Measurements from ENCODE around the gene NFATC2.
"Not testable (repeated sequence)": the region's sequence is repeated elsewhere in the genome, so short reads cannot be mapped to it uniquely, and the experiment has no call there.

GRCh38 chr20:51476106-51476505 lies 66.4 kb downstream of the NFATC2 start:
- TF ChIP-seq ZNF184 (tag by site-specific recombination; IDR thresholded peaks at IDR 0.05); HOXC10 (CRISPR knock-in tag; IDR thresholded peaks at IDR 0.05); OSR2 (tag by site-specific recombination; IDR thresholded peaks at IDR 0.05); CTCF (tag by site-specific recombination; IDR thresholded peaks at IDR 0.05); ZIC2 (tag by site-specific recombination; IDR thresholded peaks at IDR 0.05); REST (tag by site-specific recombination; IDR thresholded peaks at IDR 0.05); ELK4 (IDR thresholded peaks at IDR 0.05; ENCODE audit: borderline replicate concordance, low read depth, low read length); PBX3 (CRISPR knock-in tag; IDR thresholded peaks at IDR 0.05); ZNF707 (tag by site-specific recombination; IDR thresholded peaks at IDR 0.05); TSHZ1 (tag by site-specific recombination; IDR thresholded peaks at IDR 0.05; ENCODE audit: borderline replicate concordance); ZSCAN18 (tag by site-specific recombination; IDR thresholded peaks at IDR 0.05); PRDM1 (tag by site-specific recombination; IDR thresholded peaks at IDR 0.05): not testable (repeated sequence)

Measured in HEK293 (cell line).